ENCODE data around the gene CD74.

Gene CD74

GRCh38 chr5:150355791-150356190 is 56.9 kb downstream of the CD74 start:
- H3K4me3 ChIP-seq (ENCODE audit: low read depth, low read length) = no peak overlapping the region
- ChIA-PET POLR2A (no interaction called here), CTCF (no interaction called here)
- no peak for DNase-seq (ENCODE audit: low read depth, low spot score)
- TF ChIP-seq CTCF (IDR thresholded peaks at IDR 0.05; ENCODE audit: insufficient read depth, low read length, missing control alignments) = no peak

GRCh38 chr5:150353032-150353675 is 59.6 kb downstream of the CD74 start:
- ChIA-PET CTCF (interaction anchor here (1.2 to 7.1 kb wide), 3 partner anchors 10 to 83 kb away, joined by 3 to 265 read pairs (median 7); no protein-coding TSS in a partner anchor), POLR2A (no interaction called here)
- TF ChIP-seq CTCF (IDR thresholded peaks at IDR 0.05; ENCODE audit: insufficient read depth, low read length, missing control alignments) = peak; percentile 5
- no peak overlapping the region for H3K4me3 ChIP-seq (ENCODE audit: low read depth, low read length)
- no peak for DNase-seq (ENCODE audit: low read depth, low spot score)

GRCh38 chr5:150352244-150353031 is 60.3 kb downstream of the CD74 start:
- DNase-seq (ENCODE audit: low read depth, low spot score) = no peak
- ChIA-PET POLR2A (no interaction called here), CTCF (interaction anchor here (1.1 to 7.1 kb wide), 12 partner anchors 11 to 518 kb away, joined by 3 to 265 read pairs (median 4); partner anchors contain the start of gene ARSI)
- no peak for TF ChIP-seq CTCF (IDR thresholded peaks at IDR 0.05; ENCODE audit: insufficient read depth, low read length, missing control alignments)
- no peak overlapping the region for H3K4me3 ChIP-seq (ENCODE audit: low read depth, low read length)
